Vagina (tissue), 2 donors: ENCODE data around the gene ASS1.

Experiments
- CTCF ChIP-seq, 3 experiments: fragments of 450-650 bp in 2 of 3; fragments of 200-600 bp in 1 of 3; sonication (generic) in 1 of 3; IDR thresholded peaks; one replicate each; pipeline ENCODE4 v1.5.1; 2017 to 2019; ENCODE audit warnings: antibody characterized with exemption in 3 of 3, mild to moderate bottlenecking in 2 of 3, moderate library complexity in 2 of 3
- POLR2A ChIP-seq, 2 donors: fragments of 450-650 bp; IDR thresholded peaks; one replicate each; pipeline ENCODE4 v1.6.1; 2017; ENCODE audit warnings: antibody characterized with exemption in 2 of 2, mild to moderate bottlenecking in 2 of 2, moderate library complexity in 2 of 2
- POLR2AphosphoS5 ChIP-seq, 2 donors: sonication (generic); formaldehyde crosslinking; IDR thresholded peaks; one replicate each; pipeline ENCODE4 v1.9.0; 2017; ENCODE audit warnings: antibody characterized with exemption in 2 of 2, mild to moderate bottlenecking in 2 of 2, low read depth in 1 of 2; ENCODE audit not compliant: insufficient read depth in 1 of 2

GRCh38 chr9:130498918-130499698, 54.3 kb downstream of the ASS1 start:
- TF ChIP-seq POLR2A (IDR thresholded peaks at IDR 0.05) (no peak), CTCF (IDR thresholded peaks at IDR 0.05) (no peak), POLR2AphosphoS5 (IDR thresholded peaks at IDR 0.05; ENCODE audit: insufficient read depth in 1 of 2, low read depth in 1 of 2) (no peak)
